Germinal center (tissue), 1 donor: ENCODE results near the gene DSCAM.

Source experiments
- DNase-seq: peaks from one replicate; pipeline ENCODE4 v3.0.0; 2012; ENCODE audit warnings: mixed read lengths, low spot score

Gene DSCAM

DNA sequence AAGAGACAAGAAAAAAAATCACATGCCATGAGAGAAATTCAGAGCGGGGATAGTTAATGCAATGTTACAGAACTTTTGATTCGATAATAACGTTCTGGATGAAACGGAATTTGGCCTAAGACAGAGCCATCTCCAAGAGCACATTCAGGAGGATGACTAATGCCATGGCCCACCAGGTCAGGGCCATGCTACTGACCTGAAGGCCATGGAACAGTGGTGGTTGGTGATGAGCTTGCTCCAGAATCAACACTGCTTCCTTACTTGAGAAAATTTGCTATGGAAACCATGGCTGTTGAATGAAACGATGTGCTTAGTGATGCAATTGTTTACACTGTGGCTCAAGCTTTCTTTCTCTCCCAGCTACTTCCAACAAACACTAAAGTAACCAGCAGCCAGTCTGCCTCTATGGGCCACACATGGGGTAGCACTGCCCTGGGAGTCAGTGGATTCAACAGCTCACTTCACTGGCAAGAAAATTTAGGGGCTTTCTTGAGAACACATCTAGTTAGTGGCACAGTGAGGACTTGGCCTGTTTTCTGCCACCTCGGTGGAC, 680.6 kb downstream of the DSCAM start:
- no peak for DNase-seq

DNA sequence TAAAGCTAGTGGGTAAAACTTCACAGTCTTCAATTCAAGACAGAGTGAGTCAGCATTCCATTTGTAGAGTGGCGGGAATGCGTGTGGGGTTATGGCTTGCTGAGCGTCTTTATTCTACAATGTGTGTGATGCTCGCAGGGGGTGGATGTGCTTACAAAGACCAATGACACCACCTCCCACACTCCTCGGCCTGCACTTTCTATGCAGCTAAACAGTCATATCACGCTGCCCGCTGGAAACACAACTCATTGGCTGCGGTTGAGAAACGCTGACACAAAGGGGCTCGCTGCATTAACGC, 681.2 kb downstream of the DSCAM start:
- DNase-seq = no peak

DNA sequence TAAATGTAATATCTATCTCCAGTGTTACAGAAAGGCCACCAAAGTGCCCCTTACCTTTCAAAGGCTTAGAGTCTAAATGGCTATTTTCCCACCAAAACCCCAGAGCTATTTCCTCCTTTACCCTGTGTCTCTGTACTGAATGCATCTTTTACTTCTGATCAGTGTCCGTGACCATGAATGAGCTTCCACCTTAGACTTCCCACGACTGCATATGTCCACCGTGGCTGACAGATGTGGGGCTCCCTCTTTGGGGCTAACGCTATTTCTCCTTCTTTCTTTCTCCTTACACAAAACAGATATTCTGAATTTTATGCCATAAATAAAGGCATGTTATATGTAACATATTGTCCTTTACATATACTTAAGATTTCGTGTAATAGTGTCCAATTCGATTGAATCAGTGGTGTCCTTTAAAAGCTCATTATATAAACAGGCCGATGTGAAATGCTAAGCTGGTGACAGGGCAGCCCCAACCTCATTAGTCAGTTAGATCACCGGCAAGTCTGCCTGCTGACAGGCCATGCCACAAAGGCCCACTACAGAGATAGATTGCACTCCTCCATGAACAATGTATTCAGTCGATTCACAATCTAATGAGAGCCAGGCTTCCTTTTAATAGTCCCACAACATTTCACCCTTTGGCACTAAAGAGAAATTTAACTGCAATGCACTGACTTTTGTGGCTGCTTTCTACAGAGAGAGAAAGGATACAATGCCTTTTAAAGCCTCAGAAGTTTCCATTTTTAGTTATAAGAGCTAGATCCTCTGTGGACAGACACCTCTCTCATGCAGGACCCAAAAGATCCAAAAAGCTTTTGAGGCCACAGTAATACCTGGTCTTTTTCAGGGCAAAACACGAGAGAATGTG, 681.8 kb downstream of the DSCAM start:
- no peak for DNase-seq

DNA sequence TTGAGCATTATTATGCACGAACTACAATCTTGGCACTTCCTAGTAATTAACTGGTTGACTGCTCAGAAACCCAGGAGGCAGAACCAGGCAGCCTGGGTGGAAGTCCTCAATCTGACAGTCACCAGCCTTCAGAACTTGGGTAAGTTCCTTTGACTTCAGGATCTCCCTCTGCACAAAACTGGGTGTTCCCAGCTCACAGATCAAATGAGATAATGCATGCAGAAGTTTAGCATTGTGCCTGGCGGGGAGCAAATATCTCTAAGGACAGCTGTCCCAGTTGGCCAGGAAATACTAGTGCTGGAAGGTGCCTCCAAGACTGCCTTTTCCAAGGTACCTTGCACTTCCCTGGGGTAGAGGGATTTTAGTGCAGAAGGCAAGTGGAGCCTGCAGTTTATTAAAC, 684.9 kb downstream of the DSCAM start:
- no peak for DNase-seq

DNA sequence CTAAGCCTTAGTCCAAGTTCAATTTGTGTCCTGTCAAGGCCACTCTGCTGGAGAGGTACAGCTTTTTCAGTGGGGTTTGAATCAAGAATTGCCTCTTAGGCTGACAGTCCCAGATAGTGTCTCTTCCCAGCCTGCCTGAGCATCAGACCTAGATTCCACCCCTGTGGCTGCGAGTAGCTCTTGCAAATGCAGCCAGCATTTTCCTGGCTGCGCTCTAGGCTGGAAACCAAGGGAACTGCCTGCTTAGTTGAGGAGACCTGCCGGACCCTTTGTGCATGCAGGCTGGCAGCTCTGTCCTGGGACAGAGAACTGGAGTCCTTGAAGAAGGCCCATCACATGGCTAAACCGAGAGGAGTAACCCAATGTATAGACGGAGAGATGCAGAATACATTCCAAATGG, 686.0 kb downstream of the DSCAM start:
- DNase-seq = no peak

DNA sequence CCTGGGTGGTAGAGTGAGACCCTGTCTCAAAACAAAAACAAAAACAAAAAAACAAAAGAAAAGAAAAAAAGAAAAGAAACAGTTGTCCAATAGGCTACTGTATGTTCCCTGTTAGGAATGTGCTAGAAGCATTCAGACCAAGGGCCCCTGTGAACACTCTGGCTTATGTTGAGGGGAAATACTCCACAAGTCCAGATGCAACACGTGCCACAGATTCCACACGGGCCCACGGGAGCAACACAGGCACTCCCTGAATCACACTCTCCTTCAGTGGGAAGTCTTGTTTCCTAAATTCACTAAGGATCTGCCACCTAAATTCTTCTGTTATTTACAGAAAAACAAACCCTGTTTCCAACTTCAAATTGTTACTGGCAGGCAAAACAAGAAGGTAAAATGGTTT, 688.6 kb downstream of the DSCAM start:
- DNase-seq = no peak

DNA sequence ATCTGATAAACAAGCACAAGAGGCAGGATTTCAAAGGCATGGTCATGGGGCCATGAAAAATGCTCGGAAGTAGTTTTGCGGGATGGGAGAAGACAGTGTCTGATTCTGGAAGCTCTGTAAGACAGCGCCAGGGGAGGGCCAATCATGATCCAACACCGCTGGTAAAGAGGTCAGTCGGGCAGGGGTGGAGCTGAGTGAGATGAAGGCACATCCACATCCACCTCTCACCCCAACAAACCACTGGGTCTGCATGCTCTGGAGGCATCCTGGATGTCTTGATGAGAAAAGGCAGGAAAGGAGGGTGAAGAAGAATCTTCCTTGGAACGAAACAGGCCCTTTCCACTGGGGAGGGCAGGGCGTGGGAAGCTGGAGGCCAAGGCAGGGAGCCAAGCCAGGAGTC, 691.4 kb downstream of the DSCAM start:
- no peak for DNase-seq

DNA sequence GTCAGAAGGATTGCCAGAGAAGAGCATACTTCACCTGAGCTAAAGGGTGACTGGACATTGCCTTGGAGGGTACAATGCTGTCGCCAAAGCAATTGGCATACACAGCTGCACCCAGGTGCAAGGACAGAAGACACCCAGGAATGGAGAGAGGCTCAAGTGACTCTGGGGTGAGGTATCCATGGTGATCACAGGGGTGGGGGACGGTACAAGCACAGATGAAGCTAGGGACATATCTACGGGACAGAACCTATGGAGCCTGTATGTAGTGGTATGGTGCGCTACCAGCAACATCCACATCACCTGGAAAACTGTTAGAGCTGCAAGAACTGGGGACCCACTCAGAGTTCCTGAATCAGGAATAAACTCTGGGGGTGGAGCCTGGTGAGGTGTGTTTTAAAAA, 693.6 kb downstream of the DSCAM start:
- no peak for DNase-seq

DNA sequence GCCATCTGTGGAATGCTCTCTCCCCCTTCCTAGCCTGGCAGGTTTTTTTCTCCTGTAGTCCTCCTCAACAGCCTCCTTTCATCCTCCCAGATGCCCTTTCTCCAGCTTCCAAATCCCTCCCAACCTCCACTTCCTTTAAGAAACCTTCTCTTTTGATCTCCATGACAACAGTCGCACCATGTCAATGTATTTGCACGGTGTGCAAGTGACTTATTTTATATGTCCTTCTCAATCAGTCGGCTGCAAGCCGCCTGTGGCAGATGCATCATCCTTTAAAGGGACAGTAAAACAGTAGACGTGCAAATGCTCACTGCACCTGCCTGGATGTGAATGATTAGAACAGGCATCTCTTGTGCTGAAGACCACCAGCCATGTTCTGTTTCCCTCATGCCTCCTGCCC, 694.5 kb downstream of the DSCAM start:
- DNase-seq = no peak

DNA sequence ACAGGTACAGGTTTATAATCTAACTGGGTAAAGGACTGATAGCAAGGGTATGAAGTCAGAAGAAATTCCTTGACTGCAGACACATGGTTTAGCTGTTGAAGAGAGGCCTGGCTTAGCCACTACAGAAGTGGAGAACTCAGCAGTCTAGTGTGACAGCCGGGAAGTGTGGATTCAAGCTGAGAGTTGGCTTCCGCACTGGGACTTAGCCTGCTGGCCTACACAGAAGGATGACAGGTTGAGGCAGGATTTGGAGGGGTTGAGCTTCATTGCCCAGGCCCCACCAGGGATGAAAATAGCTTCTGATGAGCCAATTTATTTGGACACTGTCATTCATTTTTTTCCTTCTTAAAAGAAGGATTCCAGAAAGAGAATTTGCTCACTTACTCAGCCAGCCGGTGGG, 695.3 kb downstream of the DSCAM start:
- DNase-seq = no peak

DNA sequence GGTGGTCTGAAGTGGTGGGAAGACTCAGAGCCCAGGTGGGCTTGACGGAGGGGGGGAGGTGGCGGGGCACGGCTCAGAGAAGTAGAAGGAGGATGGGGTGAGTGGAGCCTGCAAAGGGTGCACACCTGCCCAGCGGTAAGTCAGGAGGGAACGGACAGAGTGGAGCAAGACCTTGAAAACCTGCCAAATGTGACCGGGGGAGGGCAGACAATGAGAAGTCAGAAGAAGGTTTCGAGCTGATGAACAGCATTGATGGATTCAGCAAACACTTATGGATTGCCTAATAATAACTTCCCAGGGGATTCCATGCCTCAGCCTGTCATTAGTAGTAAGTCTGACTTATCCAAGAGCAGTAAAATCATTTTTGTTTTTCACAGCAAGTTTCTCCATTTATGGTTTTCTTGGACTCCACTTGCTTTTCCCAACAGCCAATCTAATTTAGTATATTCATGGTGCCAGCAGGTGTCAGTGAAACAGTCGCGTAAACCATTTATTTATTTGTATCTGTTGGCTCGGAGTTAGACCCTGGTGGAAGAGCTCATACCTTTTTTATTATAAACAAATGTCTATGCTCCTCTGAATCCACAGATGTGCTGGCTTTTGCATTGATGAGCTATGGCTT, 700.6 kb downstream of the DSCAM start:
- DNase-seq = no peak

DNA sequence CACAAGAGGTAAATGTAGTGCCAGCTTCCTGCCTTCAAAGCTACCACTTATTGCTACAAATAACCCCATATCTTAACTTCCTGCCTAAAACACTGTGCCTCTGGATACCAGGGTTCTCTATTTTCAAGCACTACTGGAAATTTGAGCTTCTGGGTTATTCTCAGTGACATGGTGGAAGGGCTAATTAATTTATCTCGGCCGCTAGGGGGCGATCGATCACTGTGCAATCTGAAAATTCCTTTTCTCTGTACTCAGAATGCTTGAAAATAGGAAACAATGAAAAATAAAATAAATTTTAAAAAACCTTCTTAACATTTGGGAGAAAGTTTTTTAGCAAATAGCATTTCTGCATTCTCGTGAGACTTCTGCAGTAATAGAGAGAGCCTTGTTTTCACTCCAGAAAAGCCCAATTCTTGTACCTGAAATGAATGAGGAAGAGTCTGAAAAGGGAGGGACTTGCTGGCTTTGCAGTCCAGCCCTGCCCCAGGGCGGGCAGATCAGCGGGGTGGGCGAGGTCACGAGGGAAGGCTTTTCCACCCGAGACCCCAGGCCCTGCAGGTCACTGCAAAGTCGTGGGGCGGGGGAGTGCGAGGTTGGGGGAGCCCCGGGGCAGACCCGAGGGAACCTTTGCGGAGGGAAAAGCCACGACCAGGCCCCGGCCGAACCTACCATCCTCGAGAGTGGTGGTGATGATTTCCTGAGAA, 703.0 kb downstream of the DSCAM start:
- DNase-seq = no peak

DNA sequence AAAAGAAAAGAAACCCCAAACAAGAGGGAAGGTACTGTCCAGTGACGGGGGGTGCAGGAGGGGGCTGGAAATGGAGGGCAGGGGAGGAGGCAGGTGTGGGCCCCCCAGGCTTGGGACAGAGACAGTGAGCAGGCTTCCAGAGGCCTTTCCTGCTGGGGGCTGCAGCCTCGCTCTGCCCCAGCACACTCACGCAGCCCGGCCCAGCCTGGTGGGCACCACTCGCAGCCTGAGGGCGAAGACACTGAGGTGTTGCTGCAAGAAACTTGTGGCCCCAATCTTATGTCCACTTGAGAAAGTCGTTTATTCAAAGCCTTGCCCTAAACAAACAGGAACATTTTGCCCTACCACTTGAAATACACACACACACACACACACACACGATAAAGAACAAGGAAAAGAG, 705.3 kb downstream of the DSCAM start:
- no peak for DNase-seq

DNA sequence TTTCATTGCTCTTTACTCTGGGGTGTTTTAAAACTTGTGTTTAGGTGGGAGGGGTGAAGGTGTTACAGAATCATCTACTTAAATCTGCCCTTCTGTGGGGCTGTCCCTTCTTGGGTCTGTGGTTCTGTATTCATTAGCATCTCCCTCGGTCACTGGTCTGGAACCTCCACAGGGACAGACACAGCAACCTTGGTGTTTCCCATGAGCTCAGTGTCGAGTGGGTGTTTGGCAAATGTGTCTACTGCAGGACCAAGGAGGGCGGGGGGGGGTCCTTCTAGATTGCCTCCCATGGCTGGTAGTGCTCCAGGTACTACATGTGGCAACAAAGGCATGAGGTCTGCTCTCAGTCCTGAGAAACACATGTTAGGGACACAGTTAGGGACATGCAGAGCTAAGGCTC, 706.3 kb downstream of the DSCAM start:
- no peak for DNase-seq

DNA sequence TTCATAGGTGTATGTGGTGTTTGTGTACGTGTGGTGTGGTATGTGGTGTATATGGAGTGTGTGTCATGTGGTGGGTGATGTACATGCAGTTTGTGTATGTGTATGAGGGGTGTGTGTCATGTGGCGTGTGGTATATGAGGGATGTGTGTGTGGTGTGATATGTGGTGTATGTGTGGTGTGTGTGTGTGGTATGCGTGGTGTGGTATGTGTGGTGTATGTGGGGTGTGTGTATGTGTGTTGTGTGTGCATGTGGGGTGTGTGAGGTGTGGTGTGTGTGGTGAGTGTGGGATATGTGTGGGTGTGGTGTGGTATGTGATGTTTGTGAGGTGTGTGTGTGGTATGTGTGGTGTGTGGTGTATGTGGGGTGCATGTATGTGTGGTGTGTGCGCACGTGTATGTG, 707.3 kb downstream of the DSCAM start:
- DNase-seq = no peak

DNA sequence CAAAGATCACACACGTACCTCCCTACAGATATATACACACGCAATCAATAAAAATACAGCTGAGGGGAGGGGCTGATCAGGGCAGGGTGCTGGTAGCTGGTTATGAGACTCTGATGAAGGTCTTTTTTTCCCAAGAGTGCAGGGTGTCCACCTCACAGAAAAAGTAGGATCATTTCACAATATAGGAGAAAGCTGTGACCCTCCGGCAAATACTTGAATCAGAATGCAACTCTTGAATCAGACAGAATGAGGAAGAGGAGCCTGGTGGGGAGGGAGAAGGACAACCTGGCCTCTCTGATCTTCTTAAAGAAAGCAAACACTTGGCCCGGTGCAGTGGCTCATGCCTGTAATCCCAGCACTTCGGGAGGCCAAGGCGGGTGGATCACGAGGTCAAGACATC, 710.4 kb downstream of the DSCAM start:
- no peak for DNase-seq

DNA sequence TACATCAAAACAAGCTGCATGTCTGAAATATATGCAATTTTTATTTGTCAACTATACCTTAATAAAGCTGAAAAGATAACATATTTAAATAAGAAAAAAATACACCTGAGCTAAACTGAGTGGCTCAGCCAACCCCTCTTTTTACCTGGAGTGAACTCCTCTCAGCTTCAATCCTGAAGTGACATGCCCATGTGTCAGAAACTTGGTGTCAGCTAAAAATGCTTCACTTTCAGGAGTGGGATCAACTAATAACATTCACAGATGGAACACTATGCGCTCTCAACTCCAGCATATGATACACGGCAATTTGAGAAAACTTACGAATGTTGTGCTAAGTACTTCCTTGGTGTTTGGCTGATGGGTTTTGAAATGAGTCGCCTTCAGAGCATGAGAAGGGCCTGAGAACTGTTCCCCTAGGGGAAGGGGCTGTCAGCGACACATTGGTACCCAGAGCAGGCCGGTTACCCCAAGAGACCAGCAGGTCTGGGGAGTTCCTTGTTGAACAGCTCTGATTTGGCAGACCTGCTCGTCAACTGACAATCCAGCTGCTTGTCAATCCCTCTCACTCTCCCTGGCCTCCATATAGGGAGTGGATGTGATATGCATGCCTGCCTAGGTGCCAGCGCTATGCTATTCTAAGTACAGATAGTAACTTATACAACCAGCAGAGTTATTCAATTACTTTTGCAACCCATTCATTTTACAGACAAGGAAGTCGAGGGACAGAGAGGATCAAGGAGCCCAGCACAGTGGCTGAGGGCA, 712.0 kb downstream of the DSCAM start:
- no peak for DNase-seq

DNA sequence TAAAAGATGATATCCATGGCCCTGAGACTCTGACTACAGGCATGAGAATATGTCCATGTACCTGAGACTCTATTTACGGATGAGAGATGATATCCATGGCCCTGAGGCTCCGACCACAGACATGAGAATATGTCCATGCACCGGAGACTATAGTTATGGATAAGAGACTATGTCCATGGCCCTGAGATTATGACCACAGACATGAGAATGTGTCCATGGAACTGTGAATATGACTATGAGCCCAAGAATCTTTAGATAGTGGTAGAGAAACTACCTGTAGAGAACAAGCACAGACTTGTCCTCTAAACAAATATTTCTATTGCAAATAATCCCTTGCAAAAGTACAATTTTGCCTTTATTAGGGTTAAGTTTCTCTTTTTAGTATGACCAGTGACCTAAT, 716.5 kb downstream of the DSCAM start:
- DNase-seq = no peak

DNA sequence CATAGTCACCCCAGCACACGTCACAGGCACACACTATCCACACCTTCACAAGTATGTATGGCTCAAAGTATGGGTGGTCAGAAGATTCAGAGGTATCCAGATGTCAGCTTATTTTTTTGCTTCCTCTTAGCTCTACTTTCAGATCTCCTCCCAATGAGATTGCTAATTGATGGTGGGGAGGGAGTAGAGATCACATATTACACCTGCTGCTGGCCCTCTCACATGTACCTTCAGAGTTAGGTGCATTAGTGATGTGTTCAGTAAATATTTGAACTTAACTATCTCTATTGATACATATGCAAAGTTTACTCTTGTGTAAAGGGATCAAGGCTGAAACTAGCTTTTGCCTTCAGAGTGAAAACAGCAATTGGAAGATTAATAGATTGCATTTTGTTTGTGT, 717.1 kb downstream of the DSCAM start:
- no peak for DNase-seq

DNA sequence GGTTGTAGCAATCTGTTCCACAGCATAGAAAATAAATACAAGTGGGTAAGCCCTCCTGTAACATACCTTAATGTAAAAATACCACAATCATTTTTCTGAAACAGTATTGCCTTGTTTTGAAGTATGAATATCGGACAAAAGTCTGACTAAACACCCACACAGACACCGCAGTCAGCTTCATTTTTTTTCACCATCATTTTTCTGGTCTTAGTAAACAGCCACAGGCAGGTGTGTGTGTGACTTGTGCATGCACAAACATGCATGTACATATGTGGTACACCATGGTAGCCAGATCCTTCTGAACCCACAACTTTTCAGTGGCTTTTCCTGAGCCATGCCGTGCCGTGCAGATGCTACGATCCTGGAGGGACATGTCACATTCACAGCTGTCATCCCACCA, 718.1 kb downstream of the DSCAM start:
- no peak for DNase-seq

DNA sequence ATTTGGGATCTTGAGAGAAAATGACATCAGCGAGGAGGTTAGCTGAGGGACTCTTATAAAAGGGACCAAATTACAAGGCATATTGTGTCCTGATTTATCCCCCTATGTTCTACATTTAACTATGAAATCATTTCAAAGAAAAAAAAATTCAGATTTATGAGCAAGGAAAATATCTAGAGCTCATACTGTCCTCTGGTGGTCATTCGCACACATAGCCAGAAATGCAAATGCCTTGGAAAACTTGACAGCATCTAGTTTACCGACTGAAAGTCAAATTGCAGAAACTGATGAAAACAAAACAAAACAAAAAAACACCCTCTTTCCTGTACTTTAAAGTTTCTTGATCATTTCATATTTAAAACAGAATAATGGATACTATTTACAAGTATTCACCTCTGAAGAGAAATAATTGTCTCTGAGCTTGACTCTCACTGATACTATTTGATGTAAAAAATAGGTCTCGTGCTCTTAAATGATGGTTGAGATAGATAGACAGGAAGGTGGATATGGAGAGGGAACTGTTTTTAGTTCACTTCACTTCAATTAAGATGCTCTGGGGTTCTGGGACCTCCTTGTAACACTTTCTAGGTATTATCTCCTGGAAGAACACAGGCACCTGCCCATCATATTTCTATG, 725.9 kb downstream of the DSCAM start:
- DNase-seq = no peak

DNA sequence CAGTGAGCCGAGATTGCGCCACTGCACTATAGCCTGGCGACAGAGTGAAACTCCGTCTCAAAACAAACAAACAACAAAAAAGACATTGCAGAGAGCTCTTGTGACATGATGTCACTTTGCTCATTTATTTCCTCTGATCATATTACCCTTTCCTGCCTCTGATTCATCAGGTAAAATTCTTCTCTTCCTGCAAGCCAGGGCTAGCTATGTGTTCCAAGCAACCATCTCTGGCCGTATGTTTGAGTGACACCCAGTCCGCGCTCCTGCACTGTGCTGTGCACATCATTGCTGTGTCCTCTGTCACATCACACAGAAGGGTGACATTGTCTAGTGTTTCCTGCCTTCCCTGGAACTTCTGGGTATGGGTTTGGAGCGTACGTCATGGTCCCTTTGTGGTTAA, 728.4 kb downstream of the DSCAM start:
- no peak for DNase-seq
